AG10803 (cell line): ENCODE measurements around the gene RAVER1.
A peak's percentile ranks its signal among the peaks of the same experiment; 100 is the strongest.

ENCODE experiments used
- DNase-seq: peaks from one replicate; pipeline ENCODE4 v3.0.0; 2010; ENCODE audit warnings: low read depth
- H3K4me3 ChIP-seq: 2 replicates; pipeline ENCODE4 v1.5.1; 2011; ENCODE audit warnings: mild to moderate bottlenecking, low read length, control low read depth
- CTCF ChIP-seq: conservative IDR thresholded peaks from 2 replicates; pipeline ENCODE4 v1.5.1; 2011; ENCODE audit warnings: mild to moderate bottlenecking, low read length, control low read depth, inconsistent platforms

RAVER1 gene

GRCh38 chr19:10356431-10356830 is 23.1 kb upstream of the RAVER1 start:
- H3K4me3 ChIP-seq, result no peak overlapping the region
- TF ChIP-seq CTCF, result no peak
- no peak for DNase-seq

- DNase-seq, result no peak
- TF ChIP-seq CTCF, result no peak
- H3K4me3 ChIP-seq, result no peak overlapping the region
Observed at GRCh38 chr19:10353793-10354391, 20.6 kb upstream of the RAVER1 start.

- no peak for TF ChIP-seq CTCF
- DNase-seq, result no peak
- H3K4me3 ChIP-seq, result no peak overlapping the region
Observed at GRCh38 chr19:10352764-10353671, 19.7 kb upstream of the RAVER1 start.

GRCh38 chr19:10346509-10346908 is 13.2 kb upstream of the RAVER1 start:
- no peak for DNase-seq
- H3K4me3 ChIP-seq, result no peak overlapping the region
- TF ChIP-seq CTCF, result no peak

GRCh38 chr19:10344780-10345179 is 11.5 kb upstream of the RAVER1 start:
- peak; percentile 26 for DNase-seq
- no peak for TF ChIP-seq CTCF
- no peak overlapping the region for H3K4me3 ChIP-seq

- no peak for TF ChIP-seq CTCF
- DNase-seq, result no peak
- H3K4me3 ChIP-seq, result no peak overlapping the region
Observed at GRCh38 chr19:10343495-10343894, 10.2 kb upstream of the RAVER1 start.

GRCh38 chr19:10339977-10340376 is 6.6 kb upstream of the RAVER1 start:
- DNase-seq, result no peak
- no peak for TF ChIP-seq CTCF
- no peak overlapping the region for H3K4me3 ChIP-seq
